ENCODE data around the gene DNAH8. TPM values are rescaled to one million over a fixed set of nuclear protein-coding genes. Genes with fewer than 3 reads are reported as not detected.

DNAH8 gene
- polyA plus RNA-seq, 3 donors, result not detected

DNA sequence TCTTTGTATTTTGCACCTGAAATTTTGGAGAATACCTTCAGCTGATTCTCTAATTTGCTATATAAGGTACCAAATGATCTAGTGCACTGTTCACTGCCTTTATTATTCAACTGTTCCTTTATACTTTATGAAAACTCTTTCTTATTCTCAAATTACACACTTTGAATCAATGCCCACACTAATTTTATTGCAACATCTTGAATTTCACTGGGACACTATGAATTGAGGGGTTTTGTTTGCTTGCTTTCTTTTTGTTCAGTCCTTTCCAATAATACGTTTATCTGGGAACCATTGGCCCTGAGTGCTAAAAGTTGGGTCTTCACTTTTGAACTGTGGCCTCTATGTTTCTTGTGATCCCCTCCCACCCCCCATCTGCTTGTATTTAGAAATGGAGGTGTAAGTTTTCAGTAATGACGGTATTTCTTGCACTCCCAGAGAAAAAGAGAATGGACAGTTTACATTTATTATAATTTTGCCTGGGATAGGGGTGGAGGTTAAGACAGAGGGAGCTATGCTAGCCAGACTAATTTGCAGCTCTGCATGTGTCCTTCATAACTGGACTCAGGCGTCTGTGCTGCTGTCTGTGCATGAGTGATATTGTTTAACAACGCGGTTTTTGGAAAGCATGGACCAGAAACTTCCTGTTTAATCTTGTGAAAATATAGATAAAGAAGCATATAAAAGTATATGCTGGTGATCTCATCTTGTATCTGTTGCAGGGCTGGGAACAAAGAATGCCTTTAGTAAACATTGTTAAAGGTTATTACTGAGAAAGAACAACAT lies 98.1 kb downstream of the DNAH8 start:
- no peaks in the 10 kb centered on the region for H3K4me1 ChIP-seq (ENCODE audit: control insufficient read depth in 1 of 2, insufficient read depth in 2 of 2, low read length in 2 of 2)
- no peak overlapping the region for H3K4me3 Mint-ChIP-seq
- peaks cover 7 to 17% (median 7%) of the 10 kb centered on the region in 3 donors for H3K27me3 Mint-ChIP-seq (ENCODE audit: low read depth in 3 of 3)
- no peaks in the 10 kb centered on the region for H3K79me2 ChIP-seq (ENCODE audit: insufficient read depth, low read length)
- H4K20me1 ChIP-seq (ENCODE audit: insufficient read depth, low read length), result no peaks in the 10 kb centered on the region
- H3K36me3 ChIP-seq (replicated peaks in 1 of 2; ENCODE audit: control insufficient read depth in 1 of 2, insufficient read depth in 2 of 2, low read length in 2 of 2), result no peaks in the 10 kb centered on the region
- H3K4me1 Mint-ChIP-seq, result no peaks in the 10 kb centered on the region
- no peak for TF ChIP-seq CTCF (IDR thresholded peaks at IDR 0.05)
- WGBS (ENCODE audit: insufficient coverage), result no CpG with 5 or more reads among the region's 5 CpGs
- peaks cover 0 to 2% (median 0%) of the 10 kb centered on the region in 7 donors for H3K9me3 Mint-ChIP-seq
- H3K27me3 ChIP-seq (ENCODE audit: control insufficient read depth in 2 of 2, insufficient read depth in 2 of 2, low read length in 2 of 2), result peaks cover 0 to 7% of the 10 kb centered on the region in 2 donors
- H3K4me2 ChIP-seq (replicated peaks; ENCODE audit: extremely low read depth, low read length, poor library complexity, severe bottlenecking), result no peak overlapping the region
- no peaks in the 10 kb centered on the region for H3K9me3 ChIP-seq (replicated peaks in 1 of 2; ENCODE audit: control insufficient read depth in 1 of 2, insufficient read depth in 1 of 2, low read length in 2 of 2)
- intact Hi-C loops (cut with micrococcal nuclease), result no loop called here
- no peak for DNase-seq
- no peak overlapping the region for H2AFZ ChIP-seq (ENCODE audit: insufficient read depth, low read depth, low read length, poor library complexity, severe bottlenecking)
- H3K4me3 ChIP-seq (replicated peaks in 1 of 3; ENCODE audit: low read depth in 2 of 3, low read length in 3 of 3), result no peak overlapping the region
- no peak overlapping the region for H3K27ac Mint-ChIP-seq
- H3K9ac ChIP-seq (ENCODE audit: insufficient read depth, low read length, poor library complexity, severe bottlenecking), result no peak overlapping the region
- H3K27ac ChIP-seq (ENCODE audit: low read depth in 1 of 2, low read length in 2 of 2), result no peak overlapping the region
- H3K36me3 Mint-ChIP-seq, result no peaks in the 10 kb centered on the region

- Histone ChIP-seq H3K4me2 (replicated peaks; ENCODE audit: extremely low read depth, low read length, poor library complexity, severe bottlenecking) (no peak overlapping the region), H3K9me3 (replicated peaks in 1 of 2; ENCODE audit: control insufficient read depth in 1 of 2, insufficient read depth in 1 of 2, low read length in 2 of 2) (no peaks in the 10 kb centered on the region), H3K27ac (ENCODE audit: low read depth in 1 of 2, low read length in 2 of 2) (no peak overlapping the region), H3K9ac (ENCODE audit: insufficient read depth, low read length, poor library complexity, severe bottlenecking) (no peak overlapping the region), H3K4me3 (replicated peaks in 1 of 3; ENCODE audit: low read depth in 2 of 3, low read length in 3 of 3) (no peak overlapping the region), H3K79me2 (ENCODE audit: insufficient read depth, low read length) (no peaks in the 10 kb centered on the region), H3K27me3 (ENCODE audit: control insufficient read depth in 2 of 2, insufficient read depth in 2 of 2, low read length in 2 of 2) (peaks cover 0 to 7% of the 10 kb centered on the region in 2 donors), H3K36me3 (replicated peaks in 1 of 2; ENCODE audit: control insufficient read depth in 1 of 2, insufficient read depth in 2 of 2, low read length in 2 of 2) (no peaks in the 10 kb centered on the region), H3K4me1 (ENCODE audit: control insufficient read depth in 1 of 2, insufficient read depth in 2 of 2, low read length in 2 of 2) (no peaks in the 10 kb centered on the region), H4K20me1 (ENCODE audit: insufficient read depth, low read length) (no peaks in the 10 kb centered on the region), H2AFZ (ENCODE audit: insufficient read depth, low read depth, low read length, poor library complexity, severe bottlenecking) (no peak overlapping the region)
- intact Hi-C loops (cut with micrococcal nuclease), result no loop called here
- H3K4me3 Mint-ChIP-seq, result no peak overlapping the region
- 88% methylated on average over 2 of the region's 5 CpGs for WGBS (ENCODE audit: insufficient coverage)
- DNase-seq, result no peak
- no peaks in the 10 kb centered on the region for H3K4me1 Mint-ChIP-seq
- H3K27me3 Mint-ChIP-seq (ENCODE audit: low read depth in 3 of 3), result peaks cover 11 to 19% (median 13%) of the 10 kb centered on the region in 3 donors
- H3K27ac Mint-ChIP-seq, result no peak overlapping the region
- no peaks in the 10 kb centered on the region for H3K9me3 Mint-ChIP-seq
- no peak for TF ChIP-seq CTCF (IDR thresholded peaks at IDR 0.05)
- H3K36me3 Mint-ChIP-seq, result no peaks in the 10 kb centered on the region
These were observed 99.7 kb downstream of the DNAH8 start for GRCh38 chr6:38814761-38815160.

All from CD14-positive monocyte (primary cell).